Caco-2 (cell line): ENCODE measurements around the gene MMS22L. TPM values are rescaled to one million over a fixed set of nuclear protein-coding genes. Genes with fewer than 3 reads are reported as not detected.

Experiments used
- BruUV-seq: library from RNA; stranded (reverse); fragments of 400-500 nt; replicated peaks from 2 replicates; lab custom pipeline; 2021; lab: Mats Ljungman, UMichigan
- CTCF ChIA-PET: fragments of 300-600 bp; sonication (Branson Sonifier 250); formaldehyde crosslinking; loops from one replicate; lab custom pipeline; 2022; ENCODE audit warnings: antibody characterized with exemption; lab: Charles Lee
- POLR2A ChIA-PET: fragments of 300-600 bp; sonication (Branson Sonifier 250); formaldehyde crosslinking; loops from one replicate; lab custom pipeline; 2022; ENCODE audit warnings: antibody characterized with exemption; lab: Charles Lee
- DNase-seq, 2 experiments: peaks; one replicate each; pipeline versions ENCODE4 v3.0.0 to v3.0.0-alpha.2; 2020 to 2022
- H3K27me3 ChIP-seq: replicated peaks from 2 replicates; pipeline ENCODE4 v1.6.0; 2011; ENCODE audit warnings: low read length; ENCODE audit not compliant: control insufficient read depth, insufficient read depth
- H3K36me3 ChIP-seq: 2 replicates; pipeline ENCODE4 v1.5.1; 2011; ENCODE audit warnings: low read length; ENCODE audit not compliant: control insufficient read depth, insufficient read depth
- H3K4me1 ChIP-seq: fragments of 250-450 bp; sonication (Bioruptor Pico); 2 replicates; pipeline ENCODE4 v1.5.1; 2020; ENCODE audit warnings: mild to moderate bottlenecking
- H3K4me3 ChIP-seq: 2 replicates; pipeline ENCODE4 v1.5.1; 2011; ENCODE audit warnings: low read depth, mild to moderate bottlenecking, control low read depth, low read length
- H3K9me3 ChIP-seq: fragments of 250-450 bp; sonication (Bioruptor Pico); 2 replicates; pipeline ENCODE4 v1.5.1; 2020; ENCODE audit warnings: mild to moderate bottlenecking, moderate library complexity
- H3K27ac Mint-ChIP-seq: one replicate; pipeline ENCODE4 v1.8.0; 2022; ENCODE audit warnings: mixed read lengths; ENCODE audit not compliant: unreplicated experiment
- H3K27me3 Mint-ChIP-seq: one replicate; pipeline ENCODE4 v1.8.0; 2022; ENCODE audit warnings: mixed read lengths; ENCODE audit not compliant: insufficient read depth, unreplicated experiment
- H3K36me3 Mint-ChIP-seq: one replicate; pipeline ENCODE4 v1.8.0; 2022; ENCODE audit warnings: mild to moderate bottlenecking, mixed read lengths; ENCODE audit not compliant: insufficient read depth, unreplicated experiment
- H3K4me1 Mint-ChIP-seq: one replicate; pipeline ENCODE4 v1.8.0; 2022; ENCODE audit warnings: low read depth, mixed read lengths; ENCODE audit not compliant: unreplicated experiment
- H3K4me3 Mint-ChIP-seq: one replicate; pipeline ENCODE4 v1.8.0; 2022; ENCODE audit warnings: mild to moderate bottlenecking, moderate library complexity, mixed read lengths; ENCODE audit not compliant: unreplicated experiment
- H3K9me3 Mint-ChIP-seq: one replicate; pipeline ENCODE4 v1.8.0; 2022; ENCODE audit warnings: mixed read lengths; ENCODE audit not compliant: unreplicated experiment
- CTCF ChIP-seq, 2 experiments: fragments of 200-600 bp in 1 of 2; IDR thresholded peaks; 1 replicate in 1 of 2; 2 replicates in 1 of 2; pipeline versions ENCODE4 v1.5.1 to v1.8.0; 2011 to 2022; ENCODE audit warnings: antibody characterized with exemption in 1 of 2, control low read depth in 1 of 2, inconsistent platforms in 1 of 2, low read depth in 1 of 2, low read length in 1 of 2, mild to moderate bottlenecking in 1 of 2, moderate library complexity in 1 of 2; ENCODE audit not compliant: insufficient read depth in 1 of 2, severe bottlenecking in 1 of 2, unreplicated experiment in 1 of 2
- intact Hi-C: fragments of 100-400 bp; cut with micrococcal nuclease; formaldehyde crosslinking; loops from one replicate; pipeline ENCODE4 v1.10.0; 2022; ENCODE audit not compliant: unreplicated experiment
- total RNA-seq: library from RNA; stranded (reverse); gene quantifications from 2 replicates; pipeline ENCODE4 v1.2.3, GENCODE V29; 2022

MMS22L gene
- total RNA-seq, 1 experiment from 2014 or later: 32.1 TPM

- BruUV-seq: no TSS peak
- Histone ChIP-seq H3K36me3 (no peaks in the 10 kb centered on the region), H3K27me3 (no peaks in the 10 kb centered on the region), H3K9me3 (no peaks in the 10 kb centered on the region), H3K4me3 (no peak overlapping the region), H3K4me1 (no peaks in the 10 kb centered on the region)
- intact Hi-C loops: no loop called here
- CTCF ChIA-PET: no interaction called here
- TF ChIP-seq CTCF (IDR thresholded peaks at IDR 0.05; ENCODE audit: insufficient read depth in 1 of 2, low read depth in 1 of 2, low read length in 1 of 2, severe bottlenecking in 1 of 2, unreplicated experiment in 1 of 2): no peak
- no peaks in the 10 kb centered on the region for H3K36me3 Mint-ChIP-seq
- POLR2A ChIA-PET: no interaction called here
- H3K4me3 Mint-ChIP-seq: no peak overlapping the region
- no peaks in the 10 kb centered on the region for H3K9me3 Mint-ChIP-seq
- H3K4me1 Mint-ChIP-seq: no peaks in the 10 kb centered on the region
- H3K27ac Mint-ChIP-seq: no peak overlapping the region
- no peaks in the 10 kb centered on the region for H3K27me3 Mint-ChIP-seq
- no peak for DNase-seq
Measured at GRCh38 chr6:97218912-97219311, 64.1 kb downstream of the MMS22L start.

- DNase-seq: peak in 1 of 2 experiments; percentile 33
- Mint-ChIP-seq H3K36me3 (no peaks in the 10 kb centered on the region), H3K4me3 (no peak overlapping the region), H3K27ac (no peak overlapping the region), H3K9me3 (no peaks in the 10 kb centered on the region), H3K4me1 (no peaks in the 10 kb centered on the region), H3K27me3 (no peaks in the 10 kb centered on the region)
- Histone ChIP-seq H3K4me1 (no peaks in the 10 kb centered on the region; the same call in 1 of the 2 replicates), H3K36me3 (no peaks in the 10 kb centered on the region), H3K4me3 (no peak overlapping the region), H3K9me3 (no peaks in the 10 kb centered on the region), H3K27me3 (no peaks in the 10 kb centered on the region)
- POLR2A ChIA-PET: interaction anchor here (0.5 kb wide), 1 partner anchor 43 kb away, joined by 3 read pairs; no protein-coding TSS in a partner anchor
- peak; percentile 30 to 66 for TF ChIP-seq CTCF (IDR thresholded peaks at IDR 0.05; ENCODE audit: insufficient read depth in 1 of 2, low read depth in 1 of 2, low read length in 1 of 2, severe bottlenecking in 1 of 2, unreplicated experiment in 1 of 2)
- BruUV-seq: no TSS peak
- intact Hi-C loops: loop anchor here (1.0 to 2.0 kb wide), 2 partner anchors 68 to 179 kb away; partner anchors contain the start of gene MMS22L
- CTCF ChIA-PET: interaction anchor here (0.7 to 2.0 kb wide), 6 partner anchors 10 to 222 kb away, joined by 3 to 12 read pairs (median 5); no protein-coding TSS in a partner anchor
Measured at GRCh38 chr6:97215157-97215769, 67.8 kb downstream of the MMS22L start.

GRCh38 chr6:97214671-97215070 is 68.3 kb downstream of the MMS22L start:
- H3K27ac Mint-ChIP-seq: no peak overlapping the region
- DNase-seq: no peak
- ChIA-PET CTCF (interaction anchor here (0.7 to 2.0 kb wide), 6 partner anchors 11 to 223 kb away, joined by 3 to 12 read pairs (median 5); no protein-coding TSS in a partner anchor), POLR2A (no interaction called here)
- no peak for TF ChIP-seq CTCF (IDR thresholded peaks at IDR 0.05; ENCODE audit: insufficient read depth in 1 of 2, low read depth in 1 of 2, low read length in 1 of 2, severe bottlenecking in 1 of 2, unreplicated experiment in 1 of 2)
- H3K27me3 Mint-ChIP-seq: no peaks in the 10 kb centered on the region
- H3K4me1 ChIP-seq: no peaks in the 10 kb centered on the region; the same call in 1 of the 2 replicates
- BruUV-seq: no TSS peak
- intact Hi-C loops: loop anchor here (1.0 to 2.0 kb wide), 2 partner anchors 68 to 180 kb away; partner anchors contain the start of gene MMS22L
- H3K36me3 ChIP-seq: no peaks in the 10 kb centered on the region
- no peaks in the 10 kb centered on the region for H3K9me3 ChIP-seq
- H3K4me3 Mint-ChIP-seq: no peak overlapping the region
- H3K36me3 Mint-ChIP-seq: no peaks in the 10 kb centered on the region
- H3K27me3 ChIP-seq: no peaks in the 10 kb centered on the region
- no peaks in the 10 kb centered on the region for H3K9me3 Mint-ChIP-seq
- no peaks in the 10 kb centered on the region for H3K4me1 Mint-ChIP-seq
- H3K4me3 ChIP-seq: no peak overlapping the region
